GM21619 (cell line): ENCODE measurements around the gene LMBR1.
"Not testable (repeated sequence)": the region's sequence is repeated elsewhere in the genome, so short reads cannot be mapped to it uniquely, and the experiment has no call there.

Experiments
- ATAC-seq: cut with Tn5 transposase; IDR thresholded peaks from one replicate; pipeline ENCODE4 v1.9.1; 2021; ENCODE audit not compliant: unreplicated experiment

LMBR1 gene, protein sequence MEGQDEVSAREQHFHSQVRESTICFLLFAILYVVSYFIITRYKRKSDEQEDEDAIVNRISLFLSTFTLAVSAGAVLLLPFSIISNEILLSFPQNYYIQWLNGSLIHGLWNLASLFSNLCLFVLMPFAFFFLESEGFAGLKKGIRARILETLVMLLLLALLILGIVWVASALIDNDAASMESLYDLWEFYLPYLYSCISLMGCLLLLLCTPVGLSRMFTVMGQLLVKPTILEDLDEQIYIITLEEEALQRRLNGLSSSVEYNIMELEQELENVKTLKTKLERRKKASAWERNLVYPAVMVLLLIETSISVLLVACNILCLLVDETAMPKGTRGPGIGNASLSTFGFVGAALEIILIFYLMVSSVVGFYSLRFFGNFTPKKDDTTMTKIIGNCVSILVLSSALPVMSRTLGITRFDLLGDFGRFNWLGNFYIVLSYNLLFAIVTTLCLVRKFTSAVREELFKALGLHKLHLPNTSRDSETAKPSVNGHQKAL

DNA sequence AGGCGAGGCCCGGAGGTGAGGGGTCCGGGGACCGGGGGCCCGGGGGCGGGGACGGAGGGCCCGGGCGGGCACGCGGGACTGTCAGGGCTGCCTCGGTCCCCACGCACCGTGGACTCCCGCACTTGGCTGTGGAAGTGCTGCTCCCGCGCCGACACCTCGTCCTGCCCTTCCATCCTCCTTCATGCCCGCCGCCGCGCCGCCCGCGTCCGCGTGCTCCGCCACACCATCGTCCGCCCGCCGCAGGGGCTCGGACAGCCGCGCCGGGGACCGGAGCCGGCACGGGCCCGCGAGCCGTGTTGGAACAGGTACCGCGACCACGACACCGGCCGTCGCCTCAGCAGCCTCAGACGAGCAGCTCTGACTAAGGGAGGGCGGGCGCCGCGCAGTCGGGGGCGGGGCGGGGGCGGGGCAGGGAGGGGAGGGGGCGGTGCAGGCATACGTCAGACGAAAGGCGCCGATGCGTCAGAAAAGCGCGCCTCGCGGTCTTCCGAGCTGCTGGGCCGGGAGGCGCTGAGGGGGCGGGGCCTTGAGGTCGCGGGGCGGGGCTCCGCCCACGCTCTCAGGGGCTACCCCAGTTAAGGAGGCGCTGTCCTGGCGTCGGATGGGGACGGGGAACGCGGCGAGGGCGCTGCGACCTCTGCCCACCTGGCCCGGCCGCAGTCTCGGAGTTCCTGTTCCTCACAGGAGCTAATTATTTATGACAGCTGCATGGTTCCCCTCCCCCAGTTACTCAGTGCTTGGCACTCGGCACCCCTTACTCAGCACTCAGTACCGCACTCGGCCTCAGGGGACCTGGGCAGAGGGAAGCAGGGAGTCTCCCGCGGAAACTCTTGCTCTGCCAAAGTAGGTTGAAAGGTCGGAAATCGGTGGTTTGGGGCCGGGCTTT lies at the start of gene LMBR1:
LMBR1 (minus strand) TSS at position 363 of the 886 bp plus-strand sequence; CDS start at position 173, 190 bp downstream.
- ATAC-seq, result peak; percentile 71

GRCh38 chr7:156942708-156943090 lies 49.7 kb upstream of the LMBR1 start:
- no peak for ATAC-seq

GRCh38 chr7:156941393-156942182 lies 48.6 kb upstream of the LMBR1 start:
- ATAC-seq, result no peak

DNA sequence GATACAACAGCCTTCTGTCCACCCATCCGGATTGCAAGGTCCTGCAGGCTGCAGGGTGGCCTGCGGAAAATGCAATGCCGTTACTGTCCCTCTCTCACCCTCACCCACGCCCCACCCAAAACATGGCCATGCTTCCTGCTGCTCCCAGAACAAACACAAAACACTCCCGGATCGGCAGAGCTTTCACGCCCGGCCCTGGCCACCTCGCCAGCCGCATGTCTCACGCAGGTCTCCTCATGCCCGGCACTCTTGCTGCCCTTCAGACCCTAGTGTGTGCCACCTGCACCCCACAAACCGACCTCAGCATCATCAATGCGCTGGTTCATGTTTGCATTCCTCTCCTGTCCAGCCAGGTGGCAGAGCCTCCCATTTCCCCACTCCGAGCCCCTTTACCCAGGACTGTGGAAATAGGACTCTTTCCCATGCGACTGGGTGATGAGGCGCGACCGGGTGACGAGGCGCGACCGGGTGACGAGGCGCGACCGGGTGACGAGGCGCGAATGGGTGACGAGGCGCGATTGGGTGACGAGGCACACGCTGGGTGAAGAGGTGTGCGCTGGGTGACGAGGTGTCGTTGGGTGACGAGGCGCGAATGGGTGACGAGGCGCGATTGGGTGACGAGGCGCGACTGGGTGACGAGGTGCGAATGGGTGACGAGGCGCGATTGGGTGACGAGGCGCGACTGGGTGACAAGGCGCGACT lies 47.6 kb upstream of the LMBR1 start:
- no peak for ATAC-seq

GRCh38 chr7:156936766-156937165 lies 43.8 kb upstream of the LMBR1 start:
- not testable (repeated sequence) for ATAC-seq

- no peak for ATAC-seq
Measured at GRCh38 chr7:156935250-156935649, 42.3 kb upstream of the LMBR1 start.

DNA sequence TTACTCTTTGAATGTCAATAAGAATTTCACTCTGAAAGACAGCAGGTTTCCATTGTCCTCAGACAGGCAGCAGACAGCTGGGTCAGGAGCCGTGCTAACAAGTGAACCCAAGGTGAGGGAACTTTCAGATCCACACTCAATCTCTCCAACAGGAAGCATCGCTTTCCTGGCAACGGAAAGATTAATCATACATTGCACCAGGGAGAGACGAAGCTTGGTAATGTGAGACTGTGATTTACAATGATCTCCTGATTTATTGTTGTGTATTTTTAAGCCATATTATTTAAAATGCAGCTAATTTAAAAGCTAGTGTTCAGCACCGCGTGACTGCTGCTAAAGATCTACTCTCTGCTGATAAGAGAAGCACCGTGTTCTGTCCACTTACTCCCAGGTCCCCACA lies 39.0 kb upstream of the LMBR1 start:
- ATAC-seq, result no peak

- ATAC-seq, result no peak
Measured at GRCh38 chr7:156929789-156930539, 37.0 kb upstream of the LMBR1 start.

GRCh38 chr7:156928406-156928747 lies 35.4 kb upstream of the LMBR1 start:
- ATAC-seq, result no peak

GRCh38 chr7:156927571-156928405 lies 34.8 kb upstream of the LMBR1 start:
- no peak for ATAC-seq

- ATAC-seq, result not testable (repeated sequence)
Measured at GRCh38 chr7:156925821-156926220, 32.8 kb upstream of the LMBR1 start.

DNA sequence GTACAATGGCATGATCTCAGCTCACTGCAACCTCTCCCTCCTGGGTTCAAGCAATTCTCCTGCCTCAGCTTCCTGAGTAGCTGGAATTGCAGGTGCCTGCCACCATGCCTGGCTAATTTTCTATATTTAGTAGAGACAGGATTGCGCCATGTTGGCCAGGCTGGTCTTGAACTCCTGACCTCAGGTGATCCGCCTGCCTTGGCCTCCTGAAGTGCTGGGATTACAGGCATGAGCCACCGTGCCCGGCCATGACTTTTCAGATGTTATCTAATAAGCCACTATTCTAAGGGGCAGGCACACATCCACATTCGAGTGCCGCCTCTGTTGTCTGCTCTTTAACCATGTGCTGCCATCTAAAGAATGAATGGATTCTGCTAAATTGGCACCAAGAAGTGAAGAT lies 29.3 kb upstream of the LMBR1 start:
- not testable (repeated sequence) for ATAC-seq

GRCh38 chr7:156920487-156921373 lies 27.7 kb upstream of the LMBR1 start:
- not testable (repeated sequence) for ATAC-seq

- no peak for ATAC-seq
Measured at GRCh38 chr7:156920076-156920475, 27.1 kb upstream of the LMBR1 start.

DNA sequence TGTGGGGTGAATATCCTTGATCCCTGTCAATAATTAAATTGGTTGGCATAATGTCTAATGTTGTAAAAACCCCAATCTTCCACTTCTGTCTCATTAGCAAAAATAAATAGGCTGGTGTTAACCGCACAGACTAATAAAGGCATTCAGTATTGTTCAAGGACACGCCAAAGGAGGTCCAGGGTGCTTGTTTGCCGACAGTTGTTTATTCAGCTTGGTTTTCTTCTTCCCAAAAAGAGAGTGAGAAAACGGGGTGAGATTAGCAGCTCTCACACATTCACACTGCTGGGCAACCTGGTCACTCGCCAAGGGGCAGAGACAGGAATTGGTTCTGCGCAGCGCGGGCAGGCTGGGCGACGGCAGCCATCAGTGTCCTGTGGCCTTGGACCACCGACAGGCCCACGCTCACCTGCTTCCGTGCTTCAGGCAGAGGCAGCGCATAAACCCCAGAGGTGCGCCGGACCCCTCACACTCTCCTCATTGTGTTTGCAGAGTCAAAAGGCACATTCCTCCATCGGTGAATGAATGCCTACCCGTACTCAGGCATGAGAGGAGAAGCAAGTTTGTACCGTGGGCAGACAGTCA lies 26.2 kb upstream of the LMBR1 start:
- peak; percentile 26 for ATAC-seq

DNA sequence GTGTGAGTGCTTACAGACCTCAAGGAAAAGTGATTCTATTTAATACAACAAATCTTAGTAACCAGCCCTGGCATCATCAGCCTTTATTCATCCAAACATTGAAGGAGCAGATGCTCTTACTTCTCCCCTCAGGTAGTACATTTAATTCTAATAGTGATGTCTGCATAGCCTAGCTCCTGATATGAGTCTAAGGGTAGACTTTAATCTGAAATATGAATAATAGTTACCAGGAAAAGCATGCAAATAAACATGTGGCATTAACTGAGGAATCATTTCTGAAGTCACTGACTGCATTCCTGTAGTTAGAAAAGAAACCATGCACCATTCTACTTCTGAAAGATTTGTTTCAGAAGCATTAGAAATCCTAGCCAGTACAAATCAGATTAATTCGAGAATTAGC lies 25.7 kb upstream of the LMBR1 start:
- ATAC-seq, result peak; percentile 45

- ATAC-seq, result not testable (repeated sequence)
Measured at GRCh38 chr7:156909574-156910252, 16.7 kb upstream of the LMBR1 start.
